ENCODE data around the gene CCNJL. TPM values are rescaled to one million over a fixed set of nuclear protein-coding genes. Genes with fewer than 3 reads are reported as not detected.

The CCNJL gene
- total RNA-seq, 4 donors from 2014 or later, result 0.16 to 2.8 (median 0.17) TPM; not detected in 1

DNA sequence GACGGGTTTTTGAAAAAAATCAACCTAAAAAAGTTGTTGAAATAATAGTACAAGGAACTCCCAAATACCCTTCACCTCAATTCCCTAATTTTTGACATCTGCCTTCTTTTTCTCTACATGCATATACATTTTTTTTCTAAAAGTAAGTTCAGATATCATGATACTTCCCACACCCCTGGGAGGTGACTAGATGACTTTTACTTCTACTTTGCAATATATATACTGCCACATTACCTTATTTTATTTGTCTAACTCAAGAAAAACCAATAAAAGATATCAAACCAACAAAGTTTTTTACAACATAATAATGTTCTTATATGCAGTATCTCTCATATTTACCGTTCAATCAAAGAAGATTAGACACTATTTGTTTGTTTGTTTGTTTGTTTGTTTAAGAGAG lies 31.1 kb downstream of the CCNJL start:
- TF ChIP-seq, protein P1, sequence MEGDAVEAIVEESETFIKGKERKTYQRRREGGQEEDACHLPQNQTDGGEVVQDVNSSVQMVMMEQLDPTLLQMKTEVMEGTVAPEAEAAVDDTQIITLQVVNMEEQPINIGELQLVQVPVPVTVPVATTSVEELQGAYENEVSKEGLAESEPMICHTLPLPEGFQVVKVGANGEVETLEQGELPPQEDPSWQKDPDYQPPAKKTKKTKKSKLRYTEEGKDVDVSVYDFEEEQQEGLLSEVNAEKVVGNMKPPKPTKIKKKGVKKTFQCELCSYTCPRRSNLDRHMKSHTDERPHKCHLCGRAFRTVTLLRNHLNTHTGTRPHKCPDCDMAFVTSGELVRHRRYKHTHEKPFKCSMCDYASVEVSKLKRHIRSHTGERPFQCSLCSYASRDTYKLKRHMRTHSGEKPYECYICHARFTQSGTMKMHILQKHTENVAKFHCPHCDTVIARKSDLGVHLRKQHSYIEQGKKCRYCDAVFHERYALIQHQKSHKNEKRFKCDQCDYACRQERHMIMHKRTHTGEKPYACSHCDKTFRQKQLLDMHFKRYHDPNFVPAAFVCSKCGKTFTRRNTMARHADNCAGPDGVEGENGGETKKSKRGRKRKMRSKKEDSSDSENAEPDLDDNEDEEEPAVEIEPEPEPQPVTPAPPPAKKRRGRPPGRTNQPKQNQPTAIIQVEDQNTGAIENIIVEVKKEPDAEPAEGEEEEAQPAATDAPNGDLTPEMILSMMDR (IDR thresholded peaks at IDR 0.05; ENCODE audit: low read depth), result no peak

DNA sequence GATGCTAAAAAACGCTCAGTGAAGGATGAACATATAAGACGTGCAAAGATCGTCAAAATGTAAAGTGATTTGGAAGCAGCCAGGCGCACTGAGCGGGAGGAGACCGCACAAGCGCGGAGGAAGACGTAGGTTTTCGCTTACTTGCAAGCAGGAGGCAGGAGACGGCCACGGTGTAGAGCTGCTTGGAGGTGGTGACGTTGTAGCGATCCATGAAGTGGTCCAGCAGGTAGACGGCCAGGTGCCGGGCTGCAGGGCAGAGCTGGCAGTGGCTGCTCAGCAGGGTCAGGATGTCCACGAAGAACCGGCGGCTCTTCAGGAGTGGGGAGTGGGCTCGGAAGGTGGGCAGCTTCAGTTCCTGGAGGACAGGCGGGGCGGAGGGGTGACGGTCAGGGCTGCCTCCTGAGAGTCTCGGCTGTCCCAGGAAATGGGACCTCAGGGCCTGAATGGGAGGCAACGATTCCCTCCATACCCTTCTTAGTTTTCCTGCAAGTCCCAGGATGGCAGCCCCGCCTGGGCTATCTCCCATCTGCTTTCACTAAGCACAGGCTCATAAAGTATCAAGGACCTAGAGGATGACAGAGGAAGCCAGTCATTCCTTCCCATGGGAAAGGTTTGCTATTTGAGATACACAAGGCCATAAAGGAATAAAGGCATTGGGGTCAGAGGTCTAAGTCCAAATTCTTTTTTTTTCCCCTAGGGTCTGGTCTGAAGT lies 31.8 kb downstream of the CCNJL start:
- TF ChIP-seq, protein P1 (IDR thresholded peaks at IDR 0.05; ENCODE audit: low read depth), result no peak

DNA sequence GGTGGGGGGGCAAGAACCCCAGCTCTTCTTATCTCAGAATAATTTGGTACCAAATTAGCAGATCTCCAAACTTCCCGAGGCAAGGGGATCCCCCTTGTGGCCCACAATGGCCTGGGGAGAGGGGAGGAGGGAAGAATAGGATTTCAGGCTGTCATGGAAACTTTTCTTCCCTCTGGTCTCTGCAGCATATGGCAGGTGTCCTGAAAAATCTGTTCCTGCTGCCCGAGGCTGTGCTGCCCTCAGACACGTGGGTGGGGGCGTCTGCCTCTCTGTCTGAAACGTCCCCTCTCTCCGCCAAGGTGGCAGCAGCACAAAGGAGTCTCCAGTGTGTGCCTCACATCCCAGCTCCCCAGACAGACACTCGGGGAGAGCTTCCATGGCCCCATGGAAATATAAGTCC lies 34.0 kb downstream of the CCNJL start:
- TF ChIP-seq, protein P1 (IDR thresholded peaks at IDR 0.05; ENCODE audit: low read depth), result no peak

DNA sequence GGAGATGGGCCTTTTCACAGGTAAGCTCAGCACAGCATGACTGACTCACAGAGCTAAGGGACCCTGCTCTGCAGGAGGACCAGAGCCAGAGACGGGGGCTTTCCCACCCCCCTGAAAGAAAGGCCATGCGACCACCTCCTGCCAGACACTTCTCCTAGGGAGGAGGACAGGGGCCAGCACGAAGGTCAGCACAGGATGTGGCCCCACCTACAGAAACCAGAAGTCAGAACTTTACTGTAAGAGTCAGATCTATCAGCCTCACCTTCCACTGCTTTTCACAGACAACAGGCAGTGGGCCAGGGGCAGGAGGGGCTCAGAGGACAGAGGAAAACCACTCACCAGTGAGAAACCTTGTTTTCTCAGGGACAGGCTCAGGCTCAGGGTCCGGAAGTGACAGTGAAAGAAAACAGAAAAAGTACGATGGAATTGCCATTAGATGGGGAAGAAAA lies 37.9 kb downstream of the CCNJL start:
- TF ChIP-seq, protein P1 (IDR thresholded peaks at IDR 0.05; ENCODE audit: low read depth), result no peak

DNA sequence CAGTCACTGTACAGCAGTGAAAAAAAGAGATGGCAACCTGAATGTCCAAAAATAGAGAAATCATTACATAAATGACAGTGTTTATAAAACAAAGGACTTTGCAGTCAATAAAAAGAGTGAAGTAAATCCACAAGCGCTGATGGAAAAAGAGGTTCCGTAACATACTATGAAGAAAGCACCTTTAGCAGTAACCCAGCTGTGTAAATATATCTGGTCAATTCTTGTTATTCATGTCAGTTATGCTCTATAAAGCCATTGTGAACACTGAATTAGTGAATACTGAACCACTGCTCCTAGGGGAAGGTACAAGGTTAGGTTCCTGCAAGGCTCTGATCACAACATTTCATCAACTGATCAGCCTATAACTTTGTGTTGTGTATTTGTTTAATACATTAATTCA lies 39.5 kb downstream of the CCNJL start:
- TF ChIP-seq, protein P1 (IDR thresholded peaks at IDR 0.05; ENCODE audit: low read depth), result no peak

DNA sequence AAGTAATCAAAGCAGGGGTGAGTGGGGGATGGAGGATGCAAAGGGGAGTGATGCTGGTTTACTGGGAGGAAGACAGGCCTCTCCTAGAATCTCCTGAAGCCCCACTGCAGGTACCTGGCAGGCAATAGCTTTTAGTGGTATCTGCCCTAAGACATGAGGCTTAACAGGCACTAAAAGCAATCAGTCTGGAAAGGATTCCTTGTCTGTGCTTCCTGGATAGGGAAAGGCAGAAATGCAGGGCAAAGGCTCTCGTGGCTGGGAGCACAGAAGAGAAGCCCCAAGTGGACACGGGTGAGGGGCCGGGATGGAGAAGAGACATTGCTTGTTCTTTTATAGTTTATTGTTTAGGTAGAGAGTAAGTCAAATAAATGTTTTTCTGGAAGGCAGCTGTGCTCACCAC lies 40.1 kb downstream of the CCNJL start:
- TF ChIP-seq, protein P1 (IDR thresholded peaks at IDR 0.05; ENCODE audit: low read depth), result no peak

DNA sequence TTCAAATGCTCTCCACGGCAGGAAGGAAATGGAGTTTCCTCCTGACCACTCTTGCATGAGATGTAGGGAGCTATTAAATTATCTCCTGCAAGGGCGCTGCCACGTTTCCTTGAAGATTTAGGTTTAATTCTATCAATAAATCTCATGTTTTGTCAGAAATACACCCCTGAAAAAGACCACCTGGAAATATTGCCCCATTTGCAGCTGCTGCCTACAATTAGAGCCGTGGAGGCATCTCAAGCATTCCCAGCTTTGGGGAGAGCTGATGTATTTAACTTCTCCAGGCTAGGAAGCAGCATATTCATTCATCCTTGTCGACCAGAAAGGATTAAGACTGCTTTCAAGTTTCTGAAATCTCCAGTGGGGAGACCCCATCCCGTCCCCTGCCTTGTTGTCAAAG lies 40.5 kb downstream of the CCNJL start:
- TF ChIP-seq, protein P1 (IDR thresholded peaks at IDR 0.05; ENCODE audit: low read depth), result no peak
